Measurements from ENCODE around the gene VIL1. TPM values are rescaled to one million over a fixed set of nuclear protein-coding genes. Genes with fewer than 3 reads are reported as not detected.

Gene VIL1
- total RNA-seq, 1 experiment from 2014 or later: 0.18 TPM

- Histone ChIP-seq H3K4me1 (ENCODE audit: control insufficient read depth, insufficient read depth, low read length) (no peaks in the 10 kb centered on the region), H3K27me3 (ENCODE audit: control insufficient read depth, insufficient read depth, low read length) (no peaks in the 10 kb centered on the region), H3K9me3 (ENCODE audit: control insufficient read depth, insufficient read depth, low read depth, low read length) (no peaks in the 10 kb centered on the region), H3K36me3 (ENCODE audit: control insufficient read depth, insufficient read depth, low read length) (no peaks in the 10 kb centered on the region), H3K4me3 (ENCODE audit: low read depth in 2 of 2, low read length in 2 of 2) (no peak overlapping the region), H3K27ac (ENCODE audit: low read length) (no peak overlapping the region)
- in situ Hi-C loops (cut with HindIII; ENCODE audit: low pct_unique_long_range_greater_than_20kb, low sequenced_read_pairs) (no loop called here), intact Hi-C loops (cut with micrococcal nuclease; ENCODE audit: unreplicated experiment) (no loop called here)
- DNase-seq (ENCODE audit: low read depth, low spot score) (no peak), ATAC-seq (no peak)
- ChIA-PET CTCF (no interaction called here), POLR2A (no interaction called here)
- TF ChIP-seq CTCF (IDR thresholded peaks at IDR 0.05) (no peak), TCF7L2 (IDR thresholded peaks at IDR 0.05; ENCODE audit: low read depth, low read length) (no peak), SIN3A (IDR thresholded peaks at IDR 0.05; ENCODE audit: borderline replicate concordance, insufficient read depth, low read depth, low read length) (no peak), REST (IDR thresholded peaks at IDR 0.05; ENCODE audit: insufficient read depth in 1 of 2, low read depth in 2 of 2, low read length in 1 of 2) (no peak), POLR2AphosphoS5 (IDR thresholded peaks at IDR 0.05; ENCODE audit: low read depth, low read length) (no peak)
- BruUV-seq (replicated peaks): no TSS peak
These were observed 8.8 kb downstream of the VIL1 start for GRCh38 chr2:218427741-218428140.

- POLR2A ChIA-PET: interaction anchor here (0.7 kb wide), 1 partner anchor 17 kb away, joined by 3 read pairs; no protein-coding TSS in a partner anchor
- intact Hi-C loops (cut with micrococcal nuclease; ENCODE audit: unreplicated experiment): no loop called here
- BruUV-seq (replicated peaks): no TSS peak
These were observed 10.1 kb downstream of the VIL1 start for GRCh38 chr2:218428846-218429558.

More at GRCh38 chr2:218428846-218429558, 10.1 kb downstream of the VIL1 start:
- Histone ChIP-seq H3K4me1 (ENCODE audit: control insufficient read depth, insufficient read depth, low read length) (no peaks in the 10 kb centered on the region), H3K36me3 (ENCODE audit: control insufficient read depth, insufficient read depth, low read length) (no peaks in the 10 kb centered on the region), H3K9me3 (ENCODE audit: control insufficient read depth, insufficient read depth, low read depth, low read length) (no peaks in the 10 kb centered on the region), H3K27ac (ENCODE audit: low read length) (no peak overlapping the region), H3K4me3 (ENCODE audit: low read depth in 2 of 2, low read length in 2 of 2) (no peak overlapping the region), H3K27me3 (ENCODE audit: control insufficient read depth, insufficient read depth, low read length) (no peaks in the 10 kb centered on the region)
- in situ Hi-C loops (cut with HindIII; ENCODE audit: low pct_unique_long_range_greater_than_20kb, low sequenced_read_pairs): no loop called here
- CTCF ChIA-PET: no interaction called here
- TF ChIP-seq SIN3A (IDR thresholded peaks at IDR 0.05; ENCODE audit: borderline replicate concordance, insufficient read depth, low read depth, low read length) (no peak), POLR2AphosphoS5 (IDR thresholded peaks at IDR 0.05; ENCODE audit: low read depth, low read length) (no peak), REST (IDR thresholded peaks at IDR 0.05; ENCODE audit: insufficient read depth in 1 of 2, low read depth in 2 of 2, low read length in 1 of 2) (no peak), TCF7L2 (IDR thresholded peaks at IDR 0.05; ENCODE audit: low read depth, low read length) (no peak), CTCF (IDR thresholded peaks at IDR 0.05) (no peak)
- DNase-seq (ENCODE audit: low read depth, low spot score): no peak
- no peak for ATAC-seq
